MM.1S (cell line): ENCODE measurements around the gene UBAC2.

Experiments
- DNase-seq: peaks from one replicate; pipeline ENCODE4 v3.0.0-alpha.2; 2015
- H2AFZ ChIP-seq: fragments of 300-600 bp; sonication (generic); 2 replicates; pipeline ENCODE4 v1.6.0; 2016; ENCODE audit warnings: antibody characterized with exemption, low read length
- H3F3A ChIP-seq: fragments of 300-600 bp; sonication (generic); 2 replicates; pipeline ENCODE4 v1.6.1; 2016; ENCODE audit warnings: mild to moderate bottlenecking, antibody characterized with exemption, low read length, moderate library complexity, mixed read lengths; ENCODE audit not compliant: insufficient read depth
- H3K27ac ChIP-seq: fragments of 300-600 bp; sonication (generic); 2 replicates; pipeline ENCODE4 v1.5.1; 2016; ENCODE audit warnings: mild to moderate bottlenecking, low read length
- H3K27me3 ChIP-seq: fragments of 300-600 bp; sonication (generic); replicated peaks from 2 replicates; pipeline ENCODE4 v1.6.0; 2016; ENCODE audit warnings: low read length; ENCODE audit not compliant: insufficient read depth
- H3K36me3 ChIP-seq: fragments of 300-600 bp; sonication (generic); replicated peaks from 2 replicates; pipeline ENCODE4 v1.6.1; 2016; ENCODE audit warnings: mild to moderate bottlenecking, low read length, mixed read lengths; ENCODE audit not compliant: insufficient read depth
- H3K4me1 ChIP-seq: fragments of 300-600 bp; sonication (generic); 2 replicates; pipeline ENCODE4 v1.6.1; 2016; ENCODE audit warnings: low read length, mixed read lengths
- H3K4me2 ChIP-seq: fragments of 300-600 bp; sonication (generic); 2 replicates; pipeline ENCODE4 v1.6.0; 2016; ENCODE audit warnings: low read depth, low read length
- H3K4me3 ChIP-seq: fragments of 300-600 bp; sonication (generic); 2 replicates; pipeline ENCODE4 v1.5.1; 2016; ENCODE audit warnings: low read length, mixed read lengths
- H3K79me2 ChIP-seq: fragments of 300-600 bp; sonication (generic); 2 replicates; pipeline ENCODE4 v1.6.1; 2016; ENCODE audit warnings: mixed run types, low read length, mixed read lengths
- H3K9ac ChIP-seq: fragments of 300-600 bp; sonication (generic); 2 replicates; pipeline ENCODE4 v1.6.1; 2016; ENCODE audit warnings: low read length, mixed read lengths
- H3K9me2 ChIP-seq: fragments of 300-600 bp; sonication (generic); replicated peaks from 2 replicates; pipeline ENCODE4 v1.6.1; 2016; ENCODE audit warnings: mild to moderate bottlenecking, low read length, mixed read lengths; ENCODE audit not compliant: insufficient read depth
- H3K9me3 ChIP-seq: fragments of 300-600 bp; sonication (generic); replicated peaks from 2 replicates; pipeline ENCODE4 v1.6.1; 2016; ENCODE audit warnings: mild to moderate bottlenecking, low read length, mixed read lengths; ENCODE audit not compliant: insufficient read depth
- H4K20me1 ChIP-seq: fragments of 300-600 bp; sonication (generic); 2 replicates; pipeline ENCODE4 v1.6.1; 2016; ENCODE audit warnings: mild to moderate bottlenecking, low read length, moderate library complexity, mixed read lengths; ENCODE audit not compliant: insufficient read depth
- CTCF ChIP-seq: fragments of 300-600 bp; sonication (generic); IDR thresholded peaks from 2 replicates; pipeline ENCODE4 v1.5.1; 2016; ENCODE audit warnings: antibody characterized with exemption, low read length, mixed read lengths
- EZH2 ChIP-seq: fragments of 300-600 bp; sonication (generic); optimal IDR thresholded peaks from 2 replicates; pipeline ENCODE3; 2017; ENCODE audit warnings: low read depth, mild to moderate bottlenecking, antibody characterized with exemption, low read length, mixed read lengths
- EZH2phosphoT487 ChIP-seq: fragments of 300-600 bp; sonication (generic); IDR thresholded peaks from 2 replicates; pipeline ENCODE4 v1.6.1; 2018; ENCODE audit warnings: antibody characterized with exemption, low read length

Gene UBAC2

GRCh38 chr13:99398916-99399622 is 198.4 kb downstream of the UBAC2 start:
- Histone ChIP-seq H3K36me3 (no peaks in the 10 kb centered on the region), H3K4me3 (no peak overlapping the region), H3K4me2 (no peak overlapping the region), H3K9me2 (no peaks in the 10 kb centered on the region), H3K4me1 (no peaks in the 10 kb centered on the region), H3K9me3 (no peaks in the 10 kb centered on the region), H2AFZ (no peak overlapping the region), H3K27ac (no peak overlapping the region), H3K9ac (no peak overlapping the region), H3K27me3 (no peaks in the 10 kb centered on the region), H3F3A (no peaks in the 10 kb centered on the region), H3K79me2 (no peaks in the 10 kb centered on the region), H4K20me1 (no peaks in the 10 kb centered on the region)
- TF ChIP-seq EZH2 (no peak), EZH2phosphoT487 (no peak), CTCF (no peak)
- no peak for DNase-seq

DNA sequence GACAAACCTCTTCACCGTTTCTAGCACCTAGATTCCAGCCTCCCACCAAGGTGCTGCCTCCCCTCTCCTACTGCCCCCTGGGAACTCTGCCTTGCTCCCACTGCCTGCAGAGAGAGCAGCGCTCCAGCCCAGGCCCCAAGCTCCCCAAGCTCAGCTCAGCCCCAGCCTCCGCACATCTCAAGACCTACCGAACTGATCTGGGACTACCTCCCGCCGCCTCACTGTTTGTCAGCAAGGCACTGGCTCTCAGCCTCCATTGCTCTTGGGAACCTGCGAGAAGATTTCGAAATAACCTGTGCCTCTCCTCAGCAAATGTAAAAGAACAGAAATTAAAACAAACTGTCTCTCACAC is 198.9 kb downstream of the UBAC2 start:
- H3K79me2 ChIP-seq = no peaks in the 10 kb centered on the region
- H3K9me2 ChIP-seq = no peaks in the 10 kb centered on the region
- no peaks in the 10 kb centered on the region for H4K20me1 ChIP-seq
- H3K4me2 ChIP-seq = no peak overlapping the region
- no peaks in the 10 kb centered on the region for H3K9me3 ChIP-seq
- no peak for TF ChIP-seq EZH2
- no peak for TF ChIP-seq CTCF
- TF ChIP-seq EZH2phosphoT487 = no peak
- no peak overlapping the region for H3K9ac ChIP-seq
- DNase-seq = no peak
- no peaks in the 10 kb centered on the region for H3K36me3 ChIP-seq
- H3F3A ChIP-seq = no peaks in the 10 kb centered on the region
- H3K4me1 ChIP-seq = no peaks in the 10 kb centered on the region
- H2AFZ ChIP-seq = no peak overlapping the region
- no peak overlapping the region for H3K27ac ChIP-seq
- H3K27me3 ChIP-seq = 0 out of 2 replicates have a peak, but pooled peaks cover 4% of the 10 kb centered on the region
- no peak overlapping the region for H3K4me3 ChIP-seq

DNA sequence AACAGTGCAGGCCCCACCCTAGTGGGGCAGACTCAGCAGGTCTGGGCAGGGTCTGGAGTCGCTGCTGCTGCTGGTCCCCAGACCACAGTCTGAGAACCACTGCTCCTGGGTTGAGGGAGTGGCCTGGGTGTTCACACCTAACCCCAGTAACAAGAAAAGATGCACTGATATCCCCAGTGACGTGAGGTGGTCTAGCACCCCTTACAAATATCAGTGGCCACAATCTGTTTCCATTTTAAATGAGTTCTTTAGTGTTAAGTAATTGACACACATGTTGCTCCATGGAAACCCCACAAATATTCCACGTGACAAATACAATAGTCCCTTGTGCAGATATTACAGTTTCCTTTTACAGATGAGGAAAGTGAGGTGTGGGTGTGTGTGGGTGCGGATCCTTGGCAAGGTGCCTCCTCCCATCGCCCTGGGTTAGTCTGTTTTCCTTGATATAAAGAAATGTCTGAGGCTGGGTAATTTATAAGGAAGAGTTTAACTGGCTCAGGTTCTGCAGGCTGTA is 202.9 kb downstream of the UBAC2 start:
- no peak overlapping the region for H3K9ac ChIP-seq
- H3K36me3 ChIP-seq = no peaks in the 10 kb centered on the region

More for the DNA sequence above, 202.9 kb downstream of the UBAC2 start:
- no peak for TF ChIP-seq CTCF
- TF ChIP-seq EZH2phosphoT487 = no peak
- TF ChIP-seq EZH2 = no peak
- Histone ChIP-seq H3K4me2 (no peak overlapping the region), H3K4me1 (no peaks in the 10 kb centered on the region), H3K9me2 (no peaks in the 10 kb centered on the region), H4K20me1 (no peaks in the 10 kb centered on the region), H3K79me2 (no peaks in the 10 kb centered on the region), H3K27me3 (peaks cover 21% of the 10 kb centered on the region), H3K9me3 (no peaks in the 10 kb centered on the region), H3F3A (no peaks in the 10 kb centered on the region), H3K27ac (no peak overlapping the region), H3K4me3 (no peak overlapping the region), H2AFZ (no peak overlapping the region)
- DNase-seq = no peak
